ENCODE data around the gene RASAL2. TPM values are rescaled to one million over a fixed set of nuclear protein-coding genes. Genes with fewer than 3 reads are reported as not detected.
A peak's percentile ranks its signal among the peaks of the same experiment; 100 is the strongest.
"Not testable (repeated sequence)": the region's sequence is repeated elsewhere in the genome, so short reads cannot be mapped to it uniquely, and the experiment has no call there.

The RASAL2 gene
- total RNA-seq, 2 experiments from 2014 or later = not detected

GRCh38 chr1:178500936-178501554 lies 407.1 kb downstream of the RASAL2 start:
- CTCF ChIA-PET = interaction anchor here (0.7 to 5.5 kb wide), 24 partner anchors 9 to 502 kb away, joined by 3 to 62 read pairs (median 3); partner anchors contain the start of gene TEX35
- Mint-ChIP-seq H3K4me3 (no peak overlapping the region), H3K36me3 (ENCODE audit: low read depth) (no peaks in the 10 kb centered on the region), H3K27ac (no peak overlapping the region), H3K27me3 (no peaks in the 10 kb centered on the region), H3K9me3 (no peaks in the 10 kb centered on the region), H3K4me1 (ENCODE audit: low read depth) (no peaks in the 10 kb centered on the region)
- DNase-seq (no peak), ATAC-seq (no peak)
- POLR2A ChIA-PET = no interaction called here
- TF ChIP-seq CTCF (IDR thresholded peaks at IDR 0.05) = no peak
- intact Hi-C loops (cut with micrococcal nuclease) = loop anchor here (5.0 kb wide), 1 partner anchor 189 kb away; no protein-coding TSS in a partner anchor

GRCh38 chr1:178501705-178502329 lies 407.9 kb downstream of the RASAL2 start:
- Mint-ChIP-seq H3K36me3 (ENCODE audit: low read depth) (no peaks in the 10 kb centered on the region), H3K27me3 (no peaks in the 10 kb centered on the region), H3K4me3 (no peak overlapping the region), H3K27ac (no peak overlapping the region), H3K4me1 (ENCODE audit: low read depth) (no peaks in the 10 kb centered on the region), H3K9me3 (no peaks in the 10 kb centered on the region)
- CTCF ChIA-PET = interaction anchor here (0.6 to 5.5 kb wide), 25 partner anchors 10 to 1082 kb away, joined by 3 to 62 read pairs (median 3); partner anchors contain the start of gene TEX35
- ATAC-seq (peak; percentile 85), DNase-seq (peak; percentile 71)
- intact Hi-C loops (cut with micrococcal nuclease) = loop anchor here (5.0 kb wide), 1 partner anchor 190 kb away; no protein-coding TSS in a partner anchor
- POLR2A ChIA-PET = no interaction called here
- TF ChIP-seq CTCF (IDR thresholded peaks at IDR 0.05) = peak; percentile 64

- no peak for TF ChIP-seq CTCF (IDR thresholded peaks at IDR 0.05)
- H3K9me3 Mint-ChIP-seq = no peaks in the 10 kb centered on the region
- CTCF ChIA-PET = interaction anchor here (0.6 to 5.5 kb wide), 20 partner anchors 10 to 1082 kb away, joined by 3 to 62 read pairs (median 3); partner anchors contain the start of gene TEX35
These were observed 408.4 kb downstream of the RASAL2 start for GRCh38 chr1:178502330-178502714.

GRCh38 chr1:178502856-178503255 lies 409.0 kb downstream of the RASAL2 start:
- DNase-seq = no peak
- ChIA-PET POLR2A (no interaction called here), CTCF (interaction anchor here (1.3 to 5.5 kb wide), 2 partner anchors 14 to 192 kb away, joined by 7 to 62 read pairs; no protein-coding TSS in a partner anchor)
- no peaks in the 10 kb centered on the region for H3K36me3 Mint-ChIP-seq (ENCODE audit: low read depth)
- ATAC-seq = no peak
- no peaks in the 10 kb centered on the region for H3K9me3 Mint-ChIP-seq
- no peak overlapping the region for H3K27ac Mint-ChIP-seq
- no peak overlapping the region for H3K4me3 Mint-ChIP-seq
- no peaks in the 10 kb centered on the region for H3K4me1 Mint-ChIP-seq (ENCODE audit: low read depth)
- no peaks in the 10 kb centered on the region for H3K27me3 Mint-ChIP-seq
- no peak for TF ChIP-seq CTCF (IDR thresholded peaks at IDR 0.05)
- intact Hi-C loops (cut with micrococcal nuclease) = loop anchor here (5.0 kb wide), 1 partner anchor 191 kb away; no protein-coding TSS in a partner anchor

More at GRCh38 chr1:178502330-178502714, 408.4 kb downstream of the RASAL2 start:
- Mint-ChIP-seq H3K27ac (no peak overlapping the region), H3K36me3 (ENCODE audit: low read depth) (no peaks in the 10 kb centered on the region), H3K4me3 (no peak overlapping the region), H3K27me3 (no peaks in the 10 kb centered on the region), H3K4me1 (ENCODE audit: low read depth) (no peaks in the 10 kb centered on the region)
- DNase-seq (no peak), ATAC-seq (no peak)
- POLR2A ChIA-PET = no interaction called here
- intact Hi-C loops (cut with micrococcal nuclease) = loop anchor here (5.0 kb wide), 1 partner anchor 190 kb away; no protein-coding TSS in a partner anchor

- ATAC-seq; H3K27me3 Mint-ChIP-seq; DNase-seq; H3K9me3 Mint-ChIP-seq; H3K4me1 Mint-ChIP-seq (ENCODE audit: low read depth); H3K27ac Mint-ChIP-seq; POLR2A ChIA-PET; H3K4me3 Mint-ChIP-seq; H3K36me3 Mint-ChIP-seq (ENCODE audit: low read depth): not testable (repeated sequence)
- CTCF ChIA-PET = interaction anchor here (1.2 to 5.5 kb wide), 3 partner anchors 192 to 500 kb away, joined by 3 to 62 read pairs (median 3); no protein-coding TSS in a partner anchor
- intact Hi-C loops (cut with micrococcal nuclease) = loop anchor here (5.0 kb wide), 1 partner anchor 191 kb away; no protein-coding TSS in a partner anchor
These were observed 409.4 kb downstream of the RASAL2 start for GRCh38 chr1:178503316-178503715.

All from activated CD8-positive, alpha-beta T cell treated with anti-CD3 and anti-CD28 coated beads for 36 hours (primary cell).